GM12872 (cell line): ENCODE results near the gene EML4.

Experiments used
- CTCF ChIP-seq: IDR thresholded peaks from 3 replicates; pipeline ENCODE4 v1.5.1; 2011; ENCODE audit warnings: low read depth, mild to moderate bottlenecking, low read length, moderate library complexity; ENCODE audit not compliant: insufficient read depth

EML4 gene

DNA sequence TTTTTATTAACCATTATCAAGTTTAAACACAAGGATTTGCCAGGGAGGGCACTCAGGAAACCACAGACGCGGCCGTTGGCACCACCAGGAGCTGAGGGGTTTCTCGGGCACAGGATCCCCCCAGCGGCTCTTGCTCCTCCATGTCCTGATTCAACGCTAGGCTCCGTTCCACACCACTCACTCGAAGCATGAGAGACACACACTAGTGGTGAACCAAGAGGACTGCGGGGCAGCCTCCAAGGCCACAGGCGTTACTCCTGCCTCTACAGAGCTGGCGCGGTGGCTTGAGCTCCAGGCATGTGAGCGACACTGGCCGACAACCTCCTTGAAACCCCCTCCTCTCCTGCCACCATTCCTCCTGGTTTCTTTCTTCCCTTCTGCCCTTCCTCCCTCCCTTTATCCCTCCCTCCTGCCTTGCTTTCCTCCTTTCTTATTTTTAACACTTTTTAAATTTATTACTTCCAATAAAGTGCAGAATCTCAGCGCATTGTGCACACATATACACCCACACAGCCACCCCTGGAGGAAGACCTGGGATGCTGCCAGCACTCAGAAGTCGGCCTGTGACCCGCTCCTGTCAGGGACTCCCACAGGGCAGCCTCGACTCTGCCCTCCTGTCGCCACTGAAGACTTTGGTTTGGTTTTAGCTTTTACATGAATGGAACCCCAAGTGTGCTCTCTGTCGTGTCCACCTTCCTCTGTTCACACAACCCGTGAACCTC is 170.2 kb downstream of the EML4 start:
- 0 out of 3 replicates have a peak, but pooled peaks have one; percentile 9 for TF ChIP-seq CTCF

- TF ChIP-seq CTCF: no peak
Observed at GRCh38 chr2:42340045-42340937, 171.1 kb downstream of the EML4 start.

- no peak for TF ChIP-seq CTCF
Observed at GRCh38 chr2:42340938-42341636, 171.9 kb downstream of the EML4 start.

DNA sequence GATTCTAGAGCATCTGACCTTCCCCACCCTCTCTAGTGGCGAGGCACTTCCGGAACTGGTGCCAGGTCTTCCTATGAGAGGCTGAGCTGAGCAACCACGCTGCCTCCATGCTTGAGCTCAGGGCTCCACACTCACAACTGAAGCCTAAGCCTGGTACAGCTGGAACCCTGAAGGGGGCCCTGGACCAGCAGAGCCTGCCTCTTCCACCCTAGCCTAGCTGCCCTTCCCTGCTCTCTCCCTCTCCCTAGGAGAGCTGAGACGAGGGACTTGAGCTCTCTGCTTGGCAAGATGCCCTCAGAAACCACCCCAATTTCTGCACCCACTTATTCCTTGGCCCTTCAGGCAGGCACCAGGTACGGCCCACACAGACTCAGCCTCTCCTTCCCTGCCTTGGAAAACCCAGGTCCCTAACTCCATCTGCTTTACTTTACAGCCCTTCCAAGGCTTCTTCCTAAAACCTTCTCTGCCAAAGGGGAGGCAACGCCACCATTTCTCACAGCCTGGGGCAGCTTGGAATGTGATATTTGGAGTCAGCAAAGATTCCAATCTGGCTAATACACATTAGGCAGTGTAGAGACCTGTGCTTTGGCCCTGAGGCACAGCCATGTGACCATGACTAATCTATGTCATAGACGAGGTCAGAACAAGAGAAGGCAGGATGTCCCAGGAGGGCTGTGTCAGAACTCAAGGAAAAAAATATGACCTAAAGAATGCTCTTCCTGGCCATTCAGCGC is 173.1 kb downstream of the EML4 start:
- TF ChIP-seq CTCF: no peak

GRCh38 chr2:42342795-42343241 is 173.7 kb downstream of the EML4 start:
- no peak for TF ChIP-seq CTCF

DNA sequence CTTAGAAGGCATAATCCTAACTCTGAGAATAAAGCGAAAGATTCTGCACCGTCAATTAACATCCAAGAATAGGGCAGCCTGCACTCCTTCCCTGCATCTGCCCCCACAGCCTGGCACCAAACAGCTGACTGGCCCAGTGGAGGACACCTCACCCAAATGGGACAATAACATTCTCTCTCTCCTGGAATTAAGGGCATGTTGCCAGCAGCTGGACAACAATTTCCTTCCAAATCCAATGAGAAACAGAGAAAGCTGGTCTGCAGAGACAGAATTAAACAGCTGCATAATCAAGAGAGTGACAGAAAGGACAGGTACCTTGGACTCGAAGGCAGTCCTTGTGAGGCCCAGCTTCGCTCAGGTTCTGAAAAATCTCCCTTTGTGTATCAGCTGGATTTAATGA is 176.8 kb downstream of the EML4 start:
- no peak for TF ChIP-seq CTCF
